IPS DF 6.9 (cell line): ENCODE results near the gene ZNF143.
A peak's percentile ranks its signal among the peaks of the same experiment; 100 is the strongest.

Source experiments
- DNase-seq: peaks from one replicate; pipeline ENCODE4 v3.0.0-alpha.2; 2013; ENCODE audit warnings: low read depth, low spot score
- H3K27ac ChIP-seq: one replicate; pipeline ENCODE4 v1.5.1; 2013; ENCODE audit warnings: low read length, control low read depth
- H3K27me3 ChIP-seq: 2 replicates; pipeline ENCODE4 v1.6.1; 2013; ENCODE audit warnings: mild to moderate bottlenecking, low read length; ENCODE audit not compliant: control insufficient read depth, insufficient read depth
- H3K36me3 ChIP-seq: 2 replicates; pipeline ENCODE4 v1.6.1; 2013; ENCODE audit warnings: low read length; ENCODE audit not compliant: control insufficient read depth, insufficient read depth
- H3K4me1 ChIP-seq: 2 replicates; pipeline ENCODE4 v1.6.1; 2013; ENCODE audit warnings: low read length; ENCODE audit not compliant: control insufficient read depth, insufficient read depth
- H3K4me3 ChIP-seq: 2 replicates; pipeline ENCODE4 v1.5.1; 2013; ENCODE audit warnings: mild to moderate bottlenecking, low read length
- H3K9me3 ChIP-seq: 2 replicates; pipeline ENCODE4 v1.6.1; 2013; ENCODE audit warnings: low read length, inconsistent platforms; ENCODE audit not compliant: control insufficient read depth, insufficient read depth
- WGBS: extraction: QIAGEN DNeasy Blood & Tissue Kit; methylation state at CpG from one replicate; pipeline ENCODE4 v1.1.7; 2013; ENCODE audit warnings: mixed read lengths, missing lambda C conversion rate; ENCODE audit not compliant: insufficient read length, insufficient coverage; 5-methylcytosine and 5-hydroxymethylcytosine counted together

Gene ZNF143

GRCh38 chr11:9568854-9569587 lies 108.2 kb downstream of the ZNF143 start:
- no peak overlapping the region for H3K4me3 ChIP-seq
- H3K27ac ChIP-seq = no peak overlapping the region
- WGBS = no CpG with 5 or more reads among the region's 7 CpGs
- DNase-seq = no peak
- no peaks in the 10 kb centered on the region for H3K36me3 ChIP-seq
- H3K27me3 ChIP-seq = no peaks in the 10 kb centered on the region
- H3K9me3 ChIP-seq = no peaks in the 10 kb centered on the region
- H3K4me1 ChIP-seq = no peaks in the 10 kb centered on the region

- Histone ChIP-seq H3K4me3 (no peak overlapping the region), H3K27me3 (no peaks in the 10 kb centered on the region), H3K9me3 (no peaks in the 10 kb centered on the region), H3K27ac (no peak overlapping the region), H3K36me3 (no peaks in the 10 kb centered on the region), H3K4me1 (no peaks in the 10 kb centered on the region)
- DNase-seq = no peak
- no CpG with 5 or more reads among the region's 5 CpGs for WGBS
Observed at GRCh38 chr11:9569588-9570164, 108.9 kb downstream of the ZNF143 start.

GRCh38 chr11:9570313-9571025 lies 109.7 kb downstream of the ZNF143 start:
- no CpG with 5 or more reads among the region's 9 CpGs for WGBS
- no peaks in the 10 kb centered on the region for H3K4me1 ChIP-seq
- H3K9me3 ChIP-seq = no peaks in the 10 kb centered on the region
- no peak overlapping the region for H3K27ac ChIP-seq
- H3K27me3 ChIP-seq = no peaks in the 10 kb centered on the region
- no peak for DNase-seq
- no peak overlapping the region for H3K4me3 ChIP-seq
- H3K36me3 ChIP-seq = no peaks in the 10 kb centered on the region

GRCh38 chr11:9571071-9571762 lies 110.4 kb downstream of the ZNF143 start:
- WGBS = no CpG with 5 or more reads among the region's 8 CpGs
- H3K9me3 ChIP-seq = no peaks in the 10 kb centered on the region
- H3K27me3 ChIP-seq = no peaks in the 10 kb centered on the region
- H3K4me1 ChIP-seq = no peaks in the 10 kb centered on the region
- no peaks in the 10 kb centered on the region for H3K36me3 ChIP-seq
- no peak overlapping the region for H3K4me3 ChIP-seq
- no peak for DNase-seq
- no peak overlapping the region for H3K27ac ChIP-seq

DNA sequence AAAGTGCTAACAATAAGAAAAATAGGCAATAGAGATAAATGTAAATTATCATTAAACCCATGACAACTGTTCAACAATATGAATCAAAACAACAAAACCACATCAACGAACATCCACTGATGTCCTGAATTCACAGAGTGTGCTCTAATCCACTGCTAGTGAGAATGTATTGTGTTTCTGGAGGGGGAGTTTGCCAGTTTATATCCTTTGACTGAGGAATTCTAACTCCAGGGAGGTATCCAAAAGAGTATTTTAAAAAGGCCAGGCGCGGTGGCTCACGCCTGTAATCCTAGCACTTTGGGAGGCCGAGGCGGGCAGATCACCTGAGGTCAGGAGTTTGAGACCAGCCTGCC lies 110.9 kb downstream of the ZNF143 start:
- Histone ChIP-seq H3K27me3 (no peaks in the 10 kb centered on the region), H3K4me3 (no peak overlapping the region), H3K36me3 (no peaks in the 10 kb centered on the region), H3K27ac (no peak overlapping the region), H3K9me3 (no peaks in the 10 kb centered on the region), H3K4me1 (no peaks in the 10 kb centered on the region)
- WGBS = no CpG with 5 or more reads among the region's 6 CpGs
- no peak for DNase-seq

DNA sequence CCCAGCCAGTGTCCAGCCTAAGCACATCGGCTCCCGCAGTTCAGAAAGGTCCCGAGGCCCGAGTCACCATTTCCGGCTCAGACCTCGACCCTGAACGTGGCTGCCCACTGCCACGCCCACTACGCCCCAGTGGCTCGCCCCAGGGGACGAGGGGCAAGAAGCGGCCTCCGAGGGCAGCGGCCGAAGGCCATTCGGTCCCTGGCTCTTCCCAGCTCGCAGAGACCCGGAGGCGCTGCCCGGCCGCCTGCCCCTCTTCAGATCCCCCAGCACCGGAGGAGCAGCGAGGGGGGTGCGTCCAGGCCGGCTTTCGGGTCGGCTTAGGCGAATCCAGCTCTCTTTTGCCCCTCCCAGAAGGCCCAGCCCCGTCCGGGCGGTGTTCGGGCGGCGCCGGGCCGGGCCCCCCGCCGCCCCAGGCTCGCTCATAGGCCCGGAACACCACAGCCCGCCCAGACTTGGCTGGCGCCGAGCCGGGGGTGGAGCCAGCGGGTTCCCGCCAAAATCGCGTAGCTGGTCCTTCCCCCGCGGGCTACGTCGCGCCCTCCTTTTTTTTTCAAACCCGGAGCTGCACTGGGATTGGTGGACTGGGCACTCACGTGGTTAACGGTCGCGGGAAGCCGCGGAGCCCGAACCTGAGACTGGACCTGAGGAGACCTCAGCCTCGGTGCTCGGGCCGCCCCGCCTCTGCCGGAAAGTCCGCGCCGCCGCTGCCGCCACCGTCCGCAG lies 112.4 kb downstream of the ZNF143 start, which contains the start of gene WEE1:
Gene WEE1, plus strand, starts transcription at position 619 of the 723 bp plus-strand sequence. CDS start 264 bp downstream, outside the sequence.
- no CpG with 5 or more reads among the region's 73 CpGs for WGBS
- peak; percentile 94 for DNase-seq
- Histone ChIP-seq H3K36me3 (peaks cover 6% of the 10 kb centered on the region; the same call in 1 of the 2 replicates), H3K4me1 (no peaks in the 10 kb centered on the region), H3K9me3 (no peaks in the 10 kb centered on the region), H3K27ac (no peak within 1 kb of the TSS), H3K27me3 (no peaks in the 10 kb centered on the region), H3K4me3 (peak within 1 kb of the TSS; percentile 93)

GRCh38 chr11:9573775-9574621 lies 113.2 kb downstream of the ZNF143 start:
- Histone ChIP-seq H3K36me3 (peaks cover 6% of the 10 kb centered on the region; the same call in 1 of the 2 replicates), H3K9me3 (no peaks in the 10 kb centered on the region), H3K27me3 (no peaks in the 10 kb centered on the region), H3K4me3 (peak overlapping the region; percentile 93), H3K27ac (no peak overlapping the region), H3K4me1 (no peaks in the 10 kb centered on the region)
- DNase-seq = no peak
- no CpG with 5 or more reads among the region's 122 CpGs for WGBS

- Histone ChIP-seq H3K27ac (no peak overlapping the region), H3K4me3 (peak overlapping the region; percentile 93), H3K9me3 (no peaks in the 10 kb centered on the region), H3K4me1 (no peaks in the 10 kb centered on the region), H3K36me3 (peaks cover 6% of the 10 kb centered on the region; the same call in 1 of the 2 replicates), H3K27me3 (no peaks in the 10 kb centered on the region)
- no peak for DNase-seq
- no CpG with 5 or more reads among the region's 43 CpGs for WGBS
Observed at GRCh38 chr11:9574622-9575259, 113.9 kb downstream of the ZNF143 start.
